HepG2 (cell line): ENCODE results near the gene MORN3. TPM values are rescaled to one million over a fixed set of nuclear protein-coding genes. Genes with fewer than 3 reads are reported as not detected.

Experiments used
- ARID5B ChIP-seq: IDR thresholded peaks from 2 replicates; pipeline ENCODE4 v1.4.0; 2020; ENCODE audit warnings: mild to moderate bottlenecking, missing genetic modification reagents
- ASH2L ChIP-seq: fragments of 300-600, 200-600 bp; sonication (generic); IDR thresholded peaks from 2 replicates; pipeline ENCODE4 v1.7.0; 2017; ENCODE audit warnings: low read depth, mild to moderate bottlenecking, moderate library complexity, mixed read lengths, low read length; ENCODE audit not compliant: insufficient read length
- BRF2 ChIP-seq: sonication (generic); formaldehyde crosslinking; IDR thresholded peaks from 2 replicates; pipeline ENCODE4 v1.8.1; 2022; ENCODE audit warnings: mild to moderate bottlenecking, missing genetic modification reagents
- DNMT1 ChIP-seq: sonication (generic); formaldehyde crosslinking; IDR thresholded peaks from 2 replicates; pipeline ENCODE4 v1.5.1; 2020; ENCODE audit warnings: mild to moderate bottlenecking, missing genetic modification reagents
- HOXA5 ChIP-seq: sonication (generic); formaldehyde crosslinking; IDR thresholded peaks from 2 replicates; pipeline ENCODE4 v1.4.0; 2020; ENCODE audit warnings: missing genetic modification reagents
- KDM2A ChIP-seq: sonication (generic); formaldehyde crosslinking; IDR thresholded peaks from 2 replicates; pipeline ENCODE4 v1.4.0; 2020; ENCODE audit warnings: low read depth, missing genetic modification reagents, borderline replicate concordance
- KLF9 ChIP-seq: IDR thresholded peaks from 2 replicates; pipeline ENCODE4 v1.6.1; 2016; ENCODE audit warnings: low read depth
- MAZ ChIP-seq, 2 experiments: sonication (generic) in 1 of 2; formaldehyde crosslinking in 1 of 2; IDR thresholded peaks; 2 replicates each; pipeline versions ENCODE4 v1.5.0 to v1.6.1; 2012 to 2020; ENCODE audit warnings: low read depth in 2 of 2, mild to moderate bottlenecking in 2 of 2, borderline replicate concordance in 1 of 2, improper control_type of control experiment in 1 of 2, low read length in 1 of 2, missing genetic modification reagents in 1 of 2, moderate library complexity in 1 of 2
- NRL ChIP-seq: sonication (generic); formaldehyde crosslinking; IDR thresholded peaks from 2 replicates; pipeline ENCODE4 v1.5.0; 2020; ENCODE audit warnings: missing genetic modification reagents, mild to moderate bottlenecking, moderate library complexity, borderline replicate concordance
- RFXANK ChIP-seq: IDR thresholded peaks from 2 replicates; pipeline ENCODE4 v1.6.1; 2016
- ZBTB33 ChIP-seq: sonication (generic); formaldehyde crosslinking; IDR thresholded peaks from 2 replicates; pipeline ENCODE4 v1.4.0; 2020; ENCODE audit warnings: missing genetic modification reagents
- ZFP82 ChIP-seq: sonication (generic); formaldehyde crosslinking; IDR thresholded peaks from 2 replicates; pipeline ENCODE4 v1.5.1; 2020; ENCODE audit warnings: mild to moderate bottlenecking, missing genetic modification reagents, borderline replicate concordance
- ZFP91 ChIP-seq: sonication (generic); formaldehyde crosslinking; IDR thresholded peaks from 2 replicates; pipeline ENCODE4 v1.9.0; 2022; ENCODE audit warnings: missing genetic modification reagents, mild to moderate bottlenecking, borderline replicate concordance
- ZNF784 ChIP-seq: sonication (generic); formaldehyde crosslinking; IDR thresholded peaks from 2 replicates; pipeline ENCODE4 v1.5.1; 2020; ENCODE audit warnings: missing genetic modification reagents, mild to moderate bottlenecking, borderline replicate concordance
- polyA plus RNA-seq, 8 experiments: library from polyadenylated mRNA; depleted of rRNA in 3 of 8; stranded (reverse) in 7 of 8; unstranded in 1 of 8; fragments of >200 nt; fragmentation: Illumina TruSeq in 4 of 8; extraction: Trizol in 4 of 8; gene quantifications; 2 replicates each; pipeline versions ENCODE4 v1.2.1 to v1.2.3, GENCODE V29; 2011 to 2016; ENCODE audit warnings: low read depth in 4 of 8, missing spikeins in 1 of 8, mixed read lengths in 1 of 8; ENCODE audit not compliant: insufficient read depth in 1 of 8
- total RNA-seq, 5 experiments: library from RNA; depleted of rRNA; stranded (reverse); fragments of >200 nt; fragmentation: Illumina TruSeq; extraction: Trizol; gene quantifications; 2 replicates each; pipeline ENCODE4 v1.2.3, GENCODE V29; 2016; ENCODE audit warnings: low read depth in 1 of 5

MORN3 gene
- total and polyA plus RNA-seq, 2 of the 13 experiments (the other 11 are each of a cell fraction or from before 2014, with no cell fraction given): 1.1 to 2.0 TPM

- TF ChIP-seq ARID5B (CRISPR knock-in tag) (peak; percentile 77), ZBTB33 (CRISPR knock-in tag) (0 out of 2 replicates have a peak, but pooled peaks have one; percentile 6), RFXANK (no peak), ZFP82 (CRISPR knock-in tag) (0 out of 2 replicates have a peak, but pooled peaks have one; percentile 56), HOXA5 (CRISPR knock-in tag) (0 out of 2 replicates have a peak, but pooled peaks have one; percentile 58), BRF2 (CRISPR knock-in tag) (0 out of 2 replicates have a peak, but pooled peaks have one; percentile 29), KDM2A (CRISPR knock-in tag) (peak; percentile 68; the same call in 1 of the 2 replicates), NRL (peak; percentile 39; the same call in 1 of the 2 replicates), MAZ (IDR thresholded peaks at IDR 0.05; ENCODE audit: borderline replicate concordance, low read depth, low read length) (no peak), MAZ (CRISPR knock-in tag; IDR thresholded peaks at IDR 0.05; ENCODE audit: low read depth) (peak; percentile 22; the same call in 1 of the 2 replicates), KLF9 (CRISPR knock-in tag) (peak; percentile 35; the same call in 1 of the 2 replicates), DNMT1 (CRISPR knock-in tag) (no peak), ZFP91 (CRISPR knock-in tag) (peak; percentile 63; the same call in 1 of the 2 replicates), ASH2L (no peak), ZNF784 (CRISPR knock-in tag) (0 out of 2 replicates have a peak, but pooled peaks have one; percentile 18)
These were observed 43.2 kb downstream of the MORN3 start, which contains the start of gene ORAI1 (continued) for GRCh38 chr12:121626087-121626852.
